GM23338 (cell line): ENCODE measurements around the gene FHIT. TPM values are rescaled to one million over a fixed set of nuclear protein-coding genes. Genes with fewer than 3 reads are reported as not detected.

ENCODE experiments used
- ATAC-seq: fragments of 200-7000 bp; cut with Tn5 transposase; 3 replicates; pipeline ENCODE4 v1.9.1; 2020
- DNase-seq: peaks from one replicate; pipeline ENCODE4 v3.0.0-alpha.2; 2015; ENCODE audit warnings: low spot score
- H2AFZ ChIP-seq: fragments of 200-600 bp; sonication (generic); 2 replicates; pipeline ENCODE4 v1.8.0; 2016; ENCODE audit warnings: antibody characterized with exemption, mild to moderate bottlenecking, moderate library complexity
- H3F3A ChIP-seq: fragments of 200-600 bp; sonication (generic); replicated peaks from 2 replicates; pipeline ENCODE4 v1.8.0; 2017; ENCODE audit warnings: antibody characterized with exemption, mixed run types, low read depth
- H3K27ac ChIP-seq: fragments of 200-600 bp; sonication (generic); 2 replicates; pipeline ENCODE4 v1.6.1; 2016; ENCODE audit warnings: low read depth
- H3K27me3 ChIP-seq: fragments of 200-600 bp; sonication (generic); 2 replicates; pipeline ENCODE4 v1.8.0; 2016; ENCODE audit warnings: mild to moderate bottlenecking, mixed run types, moderate library complexity; ENCODE audit not compliant: insufficient read depth
- H3K36me3 ChIP-seq: fragments of 200-600 bp; sonication (generic); 2 replicates; pipeline ENCODE4 v1.8.0; 2016; ENCODE audit warnings: mild to moderate bottlenecking; ENCODE audit not compliant: insufficient read depth
- H3K4me1 ChIP-seq: fragments of 200-600 bp; sonication (generic); 2 replicates; pipeline ENCODE4 v1.8.0; 2016; ENCODE audit warnings: mild to moderate bottlenecking, moderate library complexity; ENCODE audit not compliant: insufficient read depth
- H3K4me2 ChIP-seq: fragments of 200-600 bp; sonication (generic); 2 replicates; pipeline ENCODE4 v1.7.1; 2017; ENCODE audit warnings: mixed run types
- H3K4me3 ChIP-seq: fragments of 200-600 bp; sonication (generic); 2 replicates; pipeline ENCODE4 v1.6.1; 2016; ENCODE audit warnings: mixed run types
- H3K79me2 ChIP-seq: fragments of 200-600 bp; sonication (generic); replicated peaks from 2 replicates; pipeline ENCODE4 v1.8.0; 2017; ENCODE audit warnings: mild to moderate bottlenecking; ENCODE audit not compliant: insufficient read depth
- H3K9me2 ChIP-seq: fragments of 200-600 bp; sonication (generic); 2 replicates; pipeline ENCODE4 v1.8.0; 2017; ENCODE audit not compliant: insufficient read depth
- H4K20me1 ChIP-seq: fragments of 200-600 bp; sonication (generic); replicated peaks from 2 replicates; pipeline ENCODE4 v1.8.0; 2017; ENCODE audit warnings: mild to moderate bottlenecking; ENCODE audit not compliant: insufficient read depth
- H3K27ac Mint-ChIP-seq: 2 replicates; pipeline ENCODE4 v1.8.0; 2020; ENCODE audit warnings: inconsistent platforms, mild to moderate bottlenecking, moderate library complexity, mixed read lengths
- H3K27me3 Mint-ChIP-seq: 3 replicates; pipeline ENCODE4 v1.8.0; 2022; ENCODE audit warnings: low read depth, mild to moderate bottlenecking, moderate library complexity, mixed read lengths, inconsistent platforms; ENCODE audit not compliant: insufficient read depth, poor library complexity
- H3K36me3 Mint-ChIP-seq: 3 replicates; pipeline ENCODE4 v1.8.0; 2021; ENCODE audit warnings: low read depth, mild to moderate bottlenecking, inconsistent platforms, moderate library complexity, mixed read lengths
- H3K4me1 Mint-ChIP-seq: 3 replicates; pipeline ENCODE4 v1.8.0; 2020; ENCODE audit warnings: mild to moderate bottlenecking, inconsistent platforms, mixed read lengths
- H3K4me3 Mint-ChIP-seq: 3 replicates; pipeline ENCODE4 v1.8.0; 2021; ENCODE audit warnings: moderate library complexity, mild to moderate bottlenecking, inconsistent platforms, mixed read lengths
- H3K9me3 Mint-ChIP-seq: 3 replicates; pipeline ENCODE4 v1.8.0; 2020; ENCODE audit warnings: moderate library complexity, mild to moderate bottlenecking, inconsistent platforms, mixed read lengths
- CREB1 ChIP-seq: fragments of 250-450 bp; sonication (Bioruptor Pico); IDR thresholded peaks from 2 replicates; pipeline ENCODE4 v1.5.0; 2020; ENCODE audit warnings: low read depth, mild to moderate bottlenecking, moderate library complexity
- CTCF ChIP-seq, 2 experiments: fragments of 200-600 bp in 1 of 2; sonication (generic) in 1 of 2; conservative IDR thresholded peaks; 2 replicates each; pipeline versions ENCODE4 v1.5.1 to v1.6.1; 2016 to 2017; ENCODE audit warnings: antibody characterized with exemption in 2 of 2, low read depth in 2 of 2, mild to moderate bottlenecking in 2 of 2, moderate library complexity in 1 of 2
- ETS1 ChIP-seq: IDR thresholded peaks from 2 replicates; pipeline ENCODE4 v1.6.1; 2016; ENCODE audit warnings: antibody characterized with exemption
- EZH2 ChIP-seq: fragments of 200-600 bp; sonication (generic); IDR thresholded peaks from one replicate; pipeline ENCODE4 v1.8.0; 2017; ENCODE audit warnings: antibody characterized with exemption, mild to moderate bottlenecking, low read depth; ENCODE audit not compliant: unreplicated experiment
- EZH2phosphoT487 ChIP-seq: fragments of 200-600 bp; sonication (generic); IDR thresholded peaks from one replicate; pipeline ENCODE4 v1.8.1; 2018; ENCODE audit warnings: antibody characterized with exemption; ENCODE audit not compliant: unreplicated experiment
- JUNB ChIP-seq: IDR thresholded peaks from one replicate; pipeline ENCODE4 v1.6.1; 2016; ENCODE audit warnings: antibody characterized with exemption; ENCODE audit not compliant: unreplicated experiment
- NANOG ChIP-seq: IDR thresholded peaks from 2 replicates; pipeline ENCODE4 v1.6.1; 2016; ENCODE audit warnings: antibody characterized with exemption, borderline replicate concordance
- POLR2AphosphoS5 ChIP-seq: IDR thresholded peaks from 2 replicates; pipeline ENCODE4 v1.6.1; 2016; ENCODE audit warnings: antibody characterized with exemption, low read depth
- REST ChIP-seq: IDR thresholded peaks from one replicate; pipeline ENCODE4 v1.6.1; 2018; ENCODE audit warnings: antibody characterized with exemption; ENCODE audit not compliant: unreplicated experiment
- STAT1 ChIP-seq: IDR thresholded peaks from one replicate; pipeline ENCODE4 v1.6.1; 2016; ENCODE audit warnings: antibody characterized with exemption; ENCODE audit not compliant: unreplicated experiment
- ZNF114 ChIP-seq: fragments of 250-450 bp; sonication (Bioruptor Pico); IDR thresholded peaks from 2 replicates; pipeline ENCODE4 v1.5.0; 2020; ENCODE audit warnings: mild to moderate bottlenecking, moderate library complexity
- ZNF331 ChIP-seq: fragments of 250-450 bp; sonication (Bioruptor Pico); IDR thresholded peaks from 2 replicates; pipeline ENCODE4 v1.5.0; 2020; ENCODE audit warnings: low read depth, mild to moderate bottlenecking, moderate library complexity
- polyA plus RNA-seq: library from polyadenylated mRNA; unstranded; fragments of >200 nt; fragmentation: Nextera tagmentation; extraction: Ambion mirVana; gene quantifications from 2 replicates; pipeline ENCODE4 v1.2.1, GENCODE V29; 2016
- total RNA-seq: library from RNA; depleted of rRNA; stranded (reverse); fragments of >200 nt; shearing (Covaris generic); gene quantifications from 2 replicates; pipeline ENCODE4 v1.2.3, GENCODE V29; 2014

FHIT gene
- total and polyA plus RNA-seq, 2 experiments from 2014 or later: 3.0 to 8.3 TPM

GRCh38 chr3:60199306-60199705 lies 1051.9 kb downstream of the FHIT start:
- no peaks in the 10 kb centered on the region for H3F3A ChIP-seq
- no peak overlapping the region for H3K4me2 ChIP-seq
- H3K4me1 Mint-ChIP-seq: peaks cover 20% of the 10 kb centered on the region
- H3K9me2 ChIP-seq: peaks cover 5% of the 10 kb centered on the region; the same call in 1 of the 2 replicates
- DNase-seq (peak; percentile 10), ATAC-seq (no peak)
- H3K79me2 ChIP-seq: no peaks in the 10 kb centered on the region
- no peaks in the 10 kb centered on the region for H3K9me3 Mint-ChIP-seq
- no peaks in the 10 kb centered on the region for H3K27me3 ChIP-seq
- H3K27me3 Mint-ChIP-seq: no peaks in the 10 kb centered on the region
- no peak for TF ChIP-seq STAT1
- H3K36me3 ChIP-seq: no peaks in the 10 kb centered on the region
- no peak overlapping the region for H2AFZ ChIP-seq
- H3K4me1 ChIP-seq: no peaks in the 10 kb centered on the region
- H3K27ac Mint-ChIP-seq: no peak overlapping the region; the same call in 1 of the 2 replicates
- no peaks in the 10 kb centered on the region for H3K36me3 Mint-ChIP-seq
- no peak overlapping the region for H3K4me3 ChIP-seq
- no peaks in the 10 kb centered on the region for H4K20me1 ChIP-seq
- no peak overlapping the region for H3K4me3 Mint-ChIP-seq
- H3K27ac ChIP-seq: no peak overlapping the region

GRCh38 chr3:60198179-60198720 lies 1053.0 kb downstream of the FHIT start:
- Histone ChIP-seq H4K20me1 (no peaks in the 10 kb centered on the region), H3K79me2 (no peaks in the 10 kb centered on the region), H3K4me2 (no peak overlapping the region), H3K4me3 (no peak overlapping the region), H3K27me3 (no peaks in the 10 kb centered on the region), H3F3A (no peaks in the 10 kb centered on the region), H3K9me2 (peaks cover 5% of the 10 kb centered on the region; the same call in 1 of the 2 replicates), H3K27ac (no peak overlapping the region), H3K36me3 (no peaks in the 10 kb centered on the region), H2AFZ (no peak overlapping the region), H3K4me1 (no peaks in the 10 kb centered on the region)
- H3K36me3 Mint-ChIP-seq: no peaks in the 10 kb centered on the region
- H3K27me3 Mint-ChIP-seq: no peaks in the 10 kb centered on the region
- no peaks in the 10 kb centered on the region for H3K9me3 Mint-ChIP-seq
- ATAC-seq: no peak
- no peak overlapping the region for H3K4me3 Mint-ChIP-seq
- DNase-seq: no peak
- no peak overlapping the region for H3K27ac Mint-ChIP-seq
- peaks cover 20% of the 10 kb centered on the region for H3K4me1 Mint-ChIP-seq
- no peak for TF ChIP-seq ETS1
- TF ChIP-seq EZH2: no peak
- no peak for TF ChIP-seq EZH2phosphoT487
- TF ChIP-seq ZNF331 (CRISPR knock-in tag): no peak
- no peak for TF ChIP-seq NANOG
- TF ChIP-seq POLR2AphosphoS5: no peak
- no peak for TF ChIP-seq CTCF (conservative IDR thresholded peaks at IDR 0.05; ENCODE audit: low read depth in 2 of 2)
- no peak for TF ChIP-seq JUNB
- TF ChIP-seq CREB1 (CRISPR knock-in tag): no peak
- no peak for TF ChIP-seq STAT1
- TF ChIP-seq REST: no peak
- no peak for TF ChIP-seq ZNF114 (CRISPR knock-in tag)
